ENCODE measurements around the gene DNM3.
A peak's percentile ranks its signal among the peaks of the same experiment; 100 is the strongest.

Gene DNM3

DNA sequence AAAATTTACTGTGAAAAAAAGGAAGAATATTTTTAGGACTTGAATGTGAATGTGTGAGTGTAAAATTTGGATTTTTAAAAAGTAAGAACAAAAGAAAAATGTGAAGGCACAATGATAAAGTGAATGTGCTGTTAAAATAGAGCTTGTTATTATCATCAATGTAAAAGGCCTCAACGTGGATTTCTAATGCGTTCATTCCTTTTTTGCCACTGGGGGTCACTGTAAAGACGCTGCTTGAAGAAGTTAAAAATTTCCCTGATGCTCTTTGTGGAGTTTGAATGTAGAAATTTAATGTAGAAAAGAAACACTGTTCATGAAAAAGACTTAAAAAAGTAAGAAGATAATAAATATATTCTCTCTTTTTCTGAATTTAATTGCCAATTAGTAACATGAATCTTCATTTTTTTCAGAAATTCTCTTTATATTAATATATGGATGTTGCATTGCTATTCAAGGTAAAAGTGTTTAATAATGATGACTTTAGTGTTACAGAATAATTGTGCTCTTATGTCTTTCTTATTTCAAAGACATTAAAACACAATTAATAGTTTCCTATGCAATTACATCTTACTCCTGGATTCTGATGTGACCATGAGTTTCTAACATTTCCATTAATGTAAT lies 161.5 kb downstream of the DNM3 start:
- Histone ChIP-seq H3K27ac (ENCODE audit: low read depth, low read length) (no peak overlapping the region), H3K4me2 (ENCODE audit: low read depth, low read length, poor library complexity, severe bottlenecking) (no peak overlapping the region), H3K79me2 (ENCODE audit: insufficient read depth, low read length) (no peaks in the 10 kb centered on the region), H3K4me3 (ENCODE audit: insufficient read depth, low read length, poor library complexity, severe bottlenecking) (no peak overlapping the region), H3K9ac (ENCODE audit: low read length) (no peak overlapping the region), H2AFZ (ENCODE audit: low read depth, low read length, severe bottlenecking) (no peak overlapping the region), H3K27me3 (ENCODE audit: low read length) (no peaks in the 10 kb centered on the region), H3F3A (ENCODE audit: insufficient read depth) (no peaks in the 10 kb centered on the region), H4K20me1 (ENCODE audit: low read depth, low read length) (no peaks in the 10 kb centered on the region), H3K9me2 (replicated peaks; ENCODE audit: insufficient read depth, low read length) (no peaks in the 10 kb centered on the region), H3K36me3 (ENCODE audit: low read length) (no peaks in the 10 kb centered on the region), H3K9me3 (ENCODE audit: insufficient read depth, low read length) (no peaks in the 10 kb centered on the region)
- TF ChIP-seq, protein P1, sequence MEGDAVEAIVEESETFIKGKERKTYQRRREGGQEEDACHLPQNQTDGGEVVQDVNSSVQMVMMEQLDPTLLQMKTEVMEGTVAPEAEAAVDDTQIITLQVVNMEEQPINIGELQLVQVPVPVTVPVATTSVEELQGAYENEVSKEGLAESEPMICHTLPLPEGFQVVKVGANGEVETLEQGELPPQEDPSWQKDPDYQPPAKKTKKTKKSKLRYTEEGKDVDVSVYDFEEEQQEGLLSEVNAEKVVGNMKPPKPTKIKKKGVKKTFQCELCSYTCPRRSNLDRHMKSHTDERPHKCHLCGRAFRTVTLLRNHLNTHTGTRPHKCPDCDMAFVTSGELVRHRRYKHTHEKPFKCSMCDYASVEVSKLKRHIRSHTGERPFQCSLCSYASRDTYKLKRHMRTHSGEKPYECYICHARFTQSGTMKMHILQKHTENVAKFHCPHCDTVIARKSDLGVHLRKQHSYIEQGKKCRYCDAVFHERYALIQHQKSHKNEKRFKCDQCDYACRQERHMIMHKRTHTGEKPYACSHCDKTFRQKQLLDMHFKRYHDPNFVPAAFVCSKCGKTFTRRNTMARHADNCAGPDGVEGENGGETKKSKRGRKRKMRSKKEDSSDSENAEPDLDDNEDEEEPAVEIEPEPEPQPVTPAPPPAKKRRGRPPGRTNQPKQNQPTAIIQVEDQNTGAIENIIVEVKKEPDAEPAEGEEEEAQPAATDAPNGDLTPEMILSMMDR (IDR thresholded peaks at IDR 0.05; ENCODE audit: insufficient read depth, low read length, poor library complexity, severe bottlenecking): peak; percentile 48
- TF ChIP-seq EZH2phosphoT487 (conservative IDR thresholded peaks at IDR 0.05; ENCODE audit: low read length): no peak

DNA sequence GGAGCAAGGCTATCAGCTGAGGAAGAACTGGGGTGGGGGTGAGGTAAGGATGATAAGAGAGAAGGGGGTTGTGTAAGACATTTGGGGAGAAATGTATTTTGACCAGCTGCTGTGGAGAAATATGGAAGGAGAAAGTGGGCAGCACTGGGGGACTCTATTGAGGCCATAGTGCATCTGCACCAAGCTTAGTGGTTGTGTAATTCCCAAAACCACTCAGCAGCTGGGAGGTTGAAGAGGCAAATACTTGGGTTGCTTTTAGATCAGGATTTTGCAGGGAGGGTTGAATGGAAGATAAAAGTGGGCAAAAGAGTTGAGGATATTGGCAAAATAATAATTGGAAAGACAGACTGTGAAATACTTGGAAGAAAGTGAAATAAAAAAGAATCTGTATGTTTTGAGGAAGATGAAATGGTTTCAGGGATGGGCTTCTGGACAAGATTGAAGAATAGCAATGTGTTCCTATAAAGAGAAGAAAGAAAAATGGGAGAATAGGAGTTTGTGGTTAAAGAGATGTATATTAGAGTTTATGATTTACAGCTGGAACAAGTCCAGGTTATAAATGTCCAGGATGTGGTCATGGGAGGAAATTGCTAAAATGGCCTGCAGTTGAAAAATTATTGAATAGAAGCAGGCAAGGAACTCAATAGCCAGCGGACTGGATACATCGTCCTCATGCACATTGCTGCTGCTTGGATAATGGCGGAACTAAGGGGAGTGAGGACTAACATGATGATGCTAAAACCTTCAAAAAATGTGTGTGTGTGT lies 162.7 kb downstream of the DNM3 start:
- Histone ChIP-seq H3K36me3 (ENCODE audit: low read length) (no peaks in the 10 kb centered on the region), H3K4me3 (ENCODE audit: insufficient read depth, low read length, poor library complexity, severe bottlenecking) (no peak overlapping the region), H3K9ac (ENCODE audit: low read length) (no peak overlapping the region), H3K27ac (ENCODE audit: low read depth, low read length) (no peak overlapping the region), H3K79me2 (ENCODE audit: insufficient read depth, low read length) (no peaks in the 10 kb centered on the region), H2AFZ (ENCODE audit: low read depth, low read length, severe bottlenecking) (no peak overlapping the region), H3F3A (ENCODE audit: insufficient read depth) (no peaks in the 10 kb centered on the region), H3K4me2 (ENCODE audit: low read depth, low read length, poor library complexity, severe bottlenecking) (no peak overlapping the region), H3K9me3 (ENCODE audit: insufficient read depth, low read length) (no peaks in the 10 kb centered on the region), H3K27me3 (ENCODE audit: low read length) (no peaks in the 10 kb centered on the region), H3K9me2 (replicated peaks; ENCODE audit: insufficient read depth, low read length) (no peaks in the 10 kb centered on the region), H4K20me1 (ENCODE audit: low read depth, low read length) (no peaks in the 10 kb centered on the region)
- TF ChIP-seq, protein P1 (IDR thresholded peaks at IDR 0.05; ENCODE audit: insufficient read depth, low read length, poor library complexity, severe bottlenecking): no peak
- no peak for TF ChIP-seq EZH2phosphoT487 (conservative IDR thresholded peaks at IDR 0.05; ENCODE audit: low read length)

DNA sequence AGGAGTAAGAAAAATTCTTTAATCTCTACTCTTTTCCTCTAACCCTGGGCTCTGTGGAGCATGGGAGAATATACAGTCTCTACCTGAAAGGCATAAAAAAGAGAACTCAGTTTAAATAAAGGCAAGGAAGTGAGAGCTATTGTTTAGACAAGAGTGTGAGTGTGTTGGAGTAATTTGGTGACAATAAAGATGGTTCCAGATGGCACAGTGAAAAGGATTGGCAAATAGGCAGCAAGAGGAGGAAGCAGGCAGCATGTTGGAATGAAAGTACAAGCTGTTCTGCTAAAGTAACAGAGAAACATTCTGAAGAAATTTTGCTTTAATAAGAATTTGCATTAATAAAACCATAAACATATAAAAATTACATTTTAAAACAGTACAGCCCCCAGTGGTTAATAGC lies 163.4 kb downstream of the DNM3 start:
- Histone ChIP-seq H3K27me3 (ENCODE audit: low read length) (no peaks in the 10 kb centered on the region), H3F3A (ENCODE audit: insufficient read depth) (no peaks in the 10 kb centered on the region), H3K9ac (ENCODE audit: low read length) (no peak overlapping the region), H3K36me3 (ENCODE audit: low read length) (no peaks in the 10 kb centered on the region), H2AFZ (ENCODE audit: low read depth, low read length, severe bottlenecking) (no peak overlapping the region), H3K9me3 (ENCODE audit: insufficient read depth, low read length) (no peaks in the 10 kb centered on the region), H3K4me2 (ENCODE audit: low read depth, low read length, poor library complexity, severe bottlenecking) (no peak overlapping the region), H3K9me2 (replicated peaks; ENCODE audit: insufficient read depth, low read length) (no peaks in the 10 kb centered on the region), H4K20me1 (ENCODE audit: low read depth, low read length) (no peaks in the 10 kb centered on the region), H3K27ac (ENCODE audit: low read depth, low read length) (no peak overlapping the region), H3K4me3 (ENCODE audit: insufficient read depth, low read length, poor library complexity, severe bottlenecking) (no peak overlapping the region), H3K79me2 (ENCODE audit: insufficient read depth, low read length) (no peaks in the 10 kb centered on the region)
- TF ChIP-seq, protein P1 (IDR thresholded peaks at IDR 0.05; ENCODE audit: insufficient read depth, low read length, poor library complexity, severe bottlenecking): no peak
- TF ChIP-seq EZH2phosphoT487 (conservative IDR thresholded peaks at IDR 0.05; ENCODE audit: low read length): no peak
